ENCODE data around the gene ASB4.

- TF ChIP-seq EZH2phosphoT487 (IDR thresholded peaks at IDR 0.05; ENCODE audit: unreplicated experiment) (no peak), CTCF (conservative IDR thresholded peaks at IDR 0.05; ENCODE audit: low read depth in 2 of 2) (no peak), NANOG (IDR thresholded peaks at IDR 0.05; ENCODE audit: borderline replicate concordance) (no peak), EZH2 (IDR thresholded peaks at IDR 0.05; ENCODE audit: low read depth, unreplicated experiment) (no peak), JUNB (IDR thresholded peaks at IDR 0.05; ENCODE audit: unreplicated experiment) (no peak), CREB1 (CRISPR knock-in tag; IDR thresholded peaks at IDR 0.05; ENCODE audit: low read depth) (no peak), POLR2AphosphoS5 (IDR thresholded peaks at IDR 0.05; ENCODE audit: low read depth) (no peak), ZNF331 (CRISPR knock-in tag; IDR thresholded peaks at IDR 0.05; ENCODE audit: low read depth) (no peak), REST (IDR thresholded peaks at IDR 0.05; ENCODE audit: unreplicated experiment) (no peak), STAT1 (IDR thresholded peaks at IDR 0.05; ENCODE audit: unreplicated experiment) (no peak), ETS1 (IDR thresholded peaks at IDR 0.05) (no peak), ZNF462 (CRISPR knock-in tag; IDR thresholded peaks at IDR 0.05) (no peak), ZNF114 (CRISPR knock-in tag; IDR thresholded peaks at IDR 0.05) (no peak)
Measured at GRCh38 chr7:95470452-95470851, 15.3 kb upstream of the ASB4 start.

Measured in GM23338 (cell line).